Fibroblast of mammary gland (primary cell): Measurements from ENCODE around the gene MON2.

Source experiments
- DNase-seq: peaks from one replicate; pipeline ENCODE4 v3.0.0-alpha.2; 2010; ENCODE audit warnings: low read depth
- H3K4me3 ChIP-seq: 2 replicates; pipeline ENCODE4 v1.5.1; 2011; ENCODE audit warnings: low read depth, mild to moderate bottlenecking, low read length, moderate library complexity; ENCODE audit not compliant: control insufficient read depth
- CTCF ChIP-seq: conservative IDR thresholded peaks from 2 replicates; pipeline ENCODE4 v1.5.1; 2011; ENCODE audit warnings: low read depth, low read length, inconsistent platforms; ENCODE audit not compliant: control insufficient read depth, insufficient read depth

The MON2 gene

GRCh38 chr12:62576503-62576902 lies 109.9 kb downstream of the MON2 start:
- TF ChIP-seq CTCF: no peak
- no peak for DNase-seq
- no peak overlapping the region for H3K4me3 ChIP-seq

- TF ChIP-seq CTCF: no peak
- DNase-seq: no peak
- H3K4me3 ChIP-seq: no peak overlapping the region
Measured at GRCh38 chr12:62578726-62579125, 112.1 kb downstream of the MON2 start.

GRCh38 chr12:62581288-62582064 lies 114.8 kb downstream of the MON2 start:
- peak; percentile 75 for TF ChIP-seq CTCF
- no peak overlapping the region for H3K4me3 ChIP-seq
- peak; percentile 75 for DNase-seq

GRCh38 chr12:62582065-62582366 lies 115.4 kb downstream of the MON2 start:
- TF ChIP-seq CTCF: no peak

GRCh38 chr12:62584619-62585018 lies 118.0 kb downstream of the MON2 start:
- no peak overlapping the region for H3K4me3 ChIP-seq
- TF ChIP-seq CTCF: no peak
- DNase-seq: no peak

More at GRCh38 chr12:62582065-62582366, 115.4 kb downstream of the MON2 start:
- no peak overlapping the region for H3K4me3 ChIP-seq
- DNase-seq: no peak

GRCh38 chr12:62586850-62587249 lies 120.2 kb downstream of the MON2 start:
- TF ChIP-seq CTCF: no peak
- no peak for DNase-seq

More at GRCh38 chr12:62586850-62587249, 120.2 kb downstream of the MON2 start:
- no peak overlapping the region for H3K4me3 ChIP-seq
